Measurements from ENCODE around the gene POC1A.

The POC1A gene

GRCh38 chr3:52121464-52121805 lies 32.8 kb downstream of the POC1A start:
- no peak overlapping the region for H3K4me3 ChIP-seq (ENCODE audit: low read depth, low read length)
- TF ChIP-seq CTCF (IDR thresholded peaks at IDR 0.05; ENCODE audit: low read depth, low read length) = no peak

GRCh38 chr3:52120556-52121463 lies 33.4 kb downstream of the POC1A start:
- no peak overlapping the region for H3K4me3 ChIP-seq (ENCODE audit: low read depth, low read length)
- no peak for TF ChIP-seq CTCF (IDR thresholded peaks at IDR 0.05; ENCODE audit: low read depth, low read length)

GRCh38 chr3:52119826-52120225 lies 34.4 kb downstream of the POC1A start:
- no peak overlapping the region for H3K4me3 ChIP-seq (ENCODE audit: low read depth, low read length)
- TF ChIP-seq CTCF (IDR thresholded peaks at IDR 0.05; ENCODE audit: low read depth, low read length) = no peak

GRCh38 chr3:52119099-52119498 lies 35.1 kb downstream of the POC1A start:
- no peak for TF ChIP-seq CTCF (IDR thresholded peaks at IDR 0.05; ENCODE audit: low read depth, low read length)

GRCh38 chr3:52118156-52118875 lies 35.9 kb downstream of the POC1A start:
- H3K4me3 ChIP-seq (ENCODE audit: low read depth, low read length) = no peak overlapping the region
- no peak for TF ChIP-seq CTCF (IDR thresholded peaks at IDR 0.05; ENCODE audit: low read depth, low read length)

More at GRCh38 chr3:52119099-52119498, 35.1 kb downstream of the POC1A start:
- no peak overlapping the region for H3K4me3 ChIP-seq (ENCODE audit: low read depth, low read length)

- H3K4me3 ChIP-seq (ENCODE audit: low read depth, low read length) = no peak overlapping the region
- TF ChIP-seq CTCF (IDR thresholded peaks at IDR 0.05; ENCODE audit: low read depth, low read length) = no peak
These were observed 36.7 kb downstream of the POC1A start for GRCh38 chr3:52117537-52117936.

- no peak overlapping the region for H3K4me3 ChIP-seq (ENCODE audit: low read depth, low read length)
- TF ChIP-seq CTCF (IDR thresholded peaks at IDR 0.05; ENCODE audit: low read depth, low read length) = no peak
These were observed 42.2 kb downstream of the POC1A start for GRCh38 chr3:52112056-52112455.

All from WI38 (cell line).